ENCODE measurements around the gene PRDM16. TPM values are rescaled to one million over a fixed set of nuclear protein-coding genes. Genes with fewer than 3 reads are reported as not detected.
A peak's percentile ranks its signal among the peaks of the same experiment; 100 is the strongest.

Gene PRDM16
- total RNA-seq, 1 experiment from 2014 or later: 0.17 TPM

DNA sequence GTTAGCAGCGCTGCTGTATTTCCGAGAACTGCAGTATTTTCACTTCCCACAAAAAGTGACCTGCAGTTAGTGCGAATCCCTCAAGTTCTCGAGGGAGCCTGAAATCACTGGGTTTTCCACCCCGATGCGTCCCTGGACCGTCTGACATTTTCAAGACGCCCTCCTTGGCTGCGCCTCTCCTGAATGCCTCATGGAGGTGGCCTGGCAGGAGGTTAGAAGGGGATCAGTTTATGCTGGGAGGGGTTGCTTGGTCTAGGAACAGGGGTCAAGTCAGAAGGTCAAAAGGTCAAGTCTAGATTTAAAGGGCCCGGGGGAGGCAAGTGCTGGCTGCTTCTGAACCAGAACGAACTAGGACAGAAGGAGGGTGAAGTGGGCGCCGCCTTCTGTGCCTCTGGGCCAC lies 176.8 kb downstream of the PRDM16 start:
- no peaks in the 10 kb centered on the region for H3K79me1 ChIP-seq (ENCODE audit: insufficient read depth, low read depth, low read length, poor library complexity, severe bottlenecking)
- H3K23me2 ChIP-seq (ENCODE audit: insufficient read length, low read depth, low read length, poor library complexity, severe bottlenecking): no peaks in the 10 kb centered on the region
- no peak overlapping the region for H3T11ph ChIP-seq (ENCODE audit: low read length)
- H3K79me2 ChIP-seq (ENCODE audit: insufficient read depth, low read length): no peaks in the 10 kb centered on the region
- no peak overlapping the region for H3K4ac ChIP-seq (ENCODE audit: low read depth, low read length)
- no peak overlapping the region for H2BK120ac ChIP-seq (ENCODE audit: low read depth, low read length, poor library complexity, severe bottlenecking)
- no peak overlapping the region for H3K23ac ChIP-seq (ENCODE audit: insufficient read length, low read depth, low read length)
- H2BK15ac ChIP-seq (ENCODE audit: low read depth, low read length): no peak overlapping the region
- H3K4me2 ChIP-seq (ENCODE audit: insufficient read depth, insufficient read length, low read length): no peak overlapping the region
- no peak overlapping the region for H3K14ac ChIP-seq (ENCODE audit: insufficient read depth, low read length)
- H2AK5ac ChIP-seq (ENCODE audit: insufficient read length, low read length): no peak overlapping the region
- H3K27ac Mint-ChIP-seq: no peak overlapping the region
- no peak overlapping the region for H3K18ac ChIP-seq (ENCODE audit: insufficient read length, low read depth, low read length)
- H4K8ac ChIP-seq (replicated peaks; ENCODE audit: insufficient read length, low read depth, low read length): no peak overlapping the region
- H3K27ac ChIP-seq (ENCODE audit: insufficient read length, low read depth, low read length): no peak overlapping the region
- H4K91ac ChIP-seq (ENCODE audit: insufficient read length, low read depth, low read length): no peak overlapping the region
- no peak overlapping the region for H2AFZ ChIP-seq (ENCODE audit: low read length)
- H3K27me3 ChIP-seq (ENCODE audit: insufficient read depth, low read length): no peaks in the 10 kb centered on the region; the same call in 1 of the 2 replicates
- no peak overlapping the region for H2BK12ac ChIP-seq (ENCODE audit: insufficient read length, low read depth, low read length)
- H3K36me3 Mint-ChIP-seq (ENCODE audit: insufficient read depth in 1 of 3, low read depth in 3 of 3): no peaks in the 10 kb centered on the region
- peaks cover 4 to 31% of the 10 kb centered on the region in 2 experiments for H3K4me1 Mint-ChIP-seq
- peaks cover 26% of the 10 kb centered on the region for H3K27me3 Mint-ChIP-seq (ENCODE audit: low read depth)
- no peaks in the 10 kb centered on the region for H3K4me1 ChIP-seq (ENCODE audit: insufficient read depth, low read length)
- H2BK20ac ChIP-seq (ENCODE audit: low read depth, low read length, poor library complexity, severe bottlenecking): no peak overlapping the region
- DNase-seq: no peak
- H4K20me1 ChIP-seq (ENCODE audit: control insufficient read depth, insufficient read depth, insufficient read length): no peaks in the 10 kb centered on the region
- H3K9ac ChIP-seq (ENCODE audit: extremely low read depth, insufficient read length, low read length): no peak overlapping the region
- no CpG with 5 or more reads among the region's 13 CpGs for WGBS (ENCODE audit: extremely low coverage, insufficient read length, low lambda C conversion rate)
- no peak overlapping the region for H4K5ac ChIP-seq (ENCODE audit: insufficient read length, low read depth, low read length)
- no peak overlapping the region for H3K56ac ChIP-seq (ENCODE audit: insufficient read length, low read depth, low read length)
- TF ChIP-seq, protein P1, sequence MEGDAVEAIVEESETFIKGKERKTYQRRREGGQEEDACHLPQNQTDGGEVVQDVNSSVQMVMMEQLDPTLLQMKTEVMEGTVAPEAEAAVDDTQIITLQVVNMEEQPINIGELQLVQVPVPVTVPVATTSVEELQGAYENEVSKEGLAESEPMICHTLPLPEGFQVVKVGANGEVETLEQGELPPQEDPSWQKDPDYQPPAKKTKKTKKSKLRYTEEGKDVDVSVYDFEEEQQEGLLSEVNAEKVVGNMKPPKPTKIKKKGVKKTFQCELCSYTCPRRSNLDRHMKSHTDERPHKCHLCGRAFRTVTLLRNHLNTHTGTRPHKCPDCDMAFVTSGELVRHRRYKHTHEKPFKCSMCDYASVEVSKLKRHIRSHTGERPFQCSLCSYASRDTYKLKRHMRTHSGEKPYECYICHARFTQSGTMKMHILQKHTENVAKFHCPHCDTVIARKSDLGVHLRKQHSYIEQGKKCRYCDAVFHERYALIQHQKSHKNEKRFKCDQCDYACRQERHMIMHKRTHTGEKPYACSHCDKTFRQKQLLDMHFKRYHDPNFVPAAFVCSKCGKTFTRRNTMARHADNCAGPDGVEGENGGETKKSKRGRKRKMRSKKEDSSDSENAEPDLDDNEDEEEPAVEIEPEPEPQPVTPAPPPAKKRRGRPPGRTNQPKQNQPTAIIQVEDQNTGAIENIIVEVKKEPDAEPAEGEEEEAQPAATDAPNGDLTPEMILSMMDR (conservative IDR thresholded peaks at IDR 0.05): no peak
- peak overlapping the region in 1 of 2 experiments; percentile 38; a peak in 1 of 5 replicates for H3K4me3 Mint-ChIP-seq
- H2BK5ac ChIP-seq (ENCODE audit: insufficient read length, low read length): no peak overlapping the region
- H3K9me3 Mint-ChIP-seq: no peaks in the 10 kb centered on the region
- H3K9me3 ChIP-seq (ENCODE audit: control insufficient read depth, low read depth, low read length): no peaks in the 10 kb centered on the region

Data from H9 (cell line).